ENCODE results near the gene ANO1.

DNA sequence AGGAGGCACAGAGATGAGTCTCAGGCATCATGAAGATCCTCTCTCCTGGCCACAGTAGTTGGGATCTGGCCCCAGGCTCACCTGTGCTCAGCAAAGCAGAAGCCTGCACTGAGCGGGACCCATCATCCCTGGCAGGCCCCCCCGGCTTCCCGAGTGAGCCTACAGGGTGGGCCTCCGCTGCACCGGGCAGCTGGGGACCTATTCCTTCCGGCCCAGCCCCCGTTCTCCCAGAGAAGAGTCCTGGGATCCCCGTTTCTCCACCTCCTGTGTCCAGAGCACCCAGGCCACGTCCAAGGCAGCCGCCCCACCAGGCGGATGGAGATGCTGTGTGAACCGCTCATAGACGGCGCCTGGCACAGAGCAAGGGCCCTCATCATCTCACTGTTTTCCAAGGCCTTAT, 52.5 kb downstream of the ANO1 start:
- TF ChIP-seq, protein P1, sequence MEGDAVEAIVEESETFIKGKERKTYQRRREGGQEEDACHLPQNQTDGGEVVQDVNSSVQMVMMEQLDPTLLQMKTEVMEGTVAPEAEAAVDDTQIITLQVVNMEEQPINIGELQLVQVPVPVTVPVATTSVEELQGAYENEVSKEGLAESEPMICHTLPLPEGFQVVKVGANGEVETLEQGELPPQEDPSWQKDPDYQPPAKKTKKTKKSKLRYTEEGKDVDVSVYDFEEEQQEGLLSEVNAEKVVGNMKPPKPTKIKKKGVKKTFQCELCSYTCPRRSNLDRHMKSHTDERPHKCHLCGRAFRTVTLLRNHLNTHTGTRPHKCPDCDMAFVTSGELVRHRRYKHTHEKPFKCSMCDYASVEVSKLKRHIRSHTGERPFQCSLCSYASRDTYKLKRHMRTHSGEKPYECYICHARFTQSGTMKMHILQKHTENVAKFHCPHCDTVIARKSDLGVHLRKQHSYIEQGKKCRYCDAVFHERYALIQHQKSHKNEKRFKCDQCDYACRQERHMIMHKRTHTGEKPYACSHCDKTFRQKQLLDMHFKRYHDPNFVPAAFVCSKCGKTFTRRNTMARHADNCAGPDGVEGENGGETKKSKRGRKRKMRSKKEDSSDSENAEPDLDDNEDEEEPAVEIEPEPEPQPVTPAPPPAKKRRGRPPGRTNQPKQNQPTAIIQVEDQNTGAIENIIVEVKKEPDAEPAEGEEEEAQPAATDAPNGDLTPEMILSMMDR (IDR thresholded peaks at IDR 0.05; ENCODE audit: low read length): no peak
- no peak for TF ChIP-seq EZH2 (IDR thresholded peaks at IDR 0.05; ENCODE audit: borderline replicate concordance, low read length)
